Ovary (tissue), 9 donors: ENCODE data around the gene TGFBI. TPM values are rescaled to one million over a fixed set of nuclear protein-coding genes. Genes with fewer than 3 reads are reported as not detected.

Experiments used
- DNase-seq, 5 donors: peaks; one replicate each; pipeline ENCODE4 v3.0.0-alpha.2; 2019 to 2020
- H3K27ac ChIP-seq, 2 donors: fragments of 200-600 bp; one replicate each; pipeline versions ENCODE4 v1.5.1 to v1.8.0; 2019 to 2022
- H3K27me3 ChIP-seq: fragments of 200-600 bp; one replicate; pipeline ENCODE4 v1.8.0; 2022
- H3K36me3 ChIP-seq: fragments of 200-600 bp; sonication (generic); one replicate; pipeline ENCODE4 v1.5.1; 2019
- H3K4me1 ChIP-seq: one replicate; pipeline ENCODE4 v1.8.1; 2013; ENCODE audit warnings: mild to moderate bottlenecking, moderate library complexity; ENCODE audit not compliant: insufficient read depth
- H3K4me3 ChIP-seq: fragments of 200-600 bp; sonication (generic); one replicate; pipeline ENCODE4 v1.5.1; 2017
- H3K9me3 ChIP-seq, 2 donors: fragments of 200-600 bp in 1 of 2; sonication (generic) in 1 of 2; one replicate each; pipeline versions ENCODE4 v1.5.1 to v1.8.1; 2013 to 2019; ENCODE audit warnings: mild to moderate bottlenecking in 1 of 2, moderate library complexity in 1 of 2
- EP300 ChIP-seq: sonication (generic); formaldehyde crosslinking; IDR thresholded peaks from one replicate; pipeline ENCODE4 v1.6.1; 2017; ENCODE audit warnings: antibody characterized with exemption
- POLR2A ChIP-seq: fragments of 450-650 bp; IDR thresholded peaks from one replicate; pipeline ENCODE4 v1.6.1; 2017; ENCODE audit warnings: antibody characterized with exemption, mild to moderate bottlenecking, moderate library complexity
- WGBS, 3 donors: extraction: QIAGEN DNeasy Blood & Tissue Kit in 1 of 3; methylation state at CpG; one replicate each; pipeline versions ENCODE4 v1.1.5 to v1.1.7; 2013 to 2017; 5-methylcytosine and 5-hydroxymethylcytosine counted together
- intact Hi-C, 4 donors: fragments of 100-400 bp; cut with DNase I; formaldehyde crosslinking; loops; one replicate each; pipeline versions ENCODE4 v1.11.0 to v1.15.1; 2022 to 2023
- polyA plus RNA-seq, 2 donors: library from polyadenylated mRNA; stranded (reverse); fragments of 200-250 nt in 1 of 2; fragments of 350-450 nt in 1 of 2; fragmentation: Illumina TruSeq in 1 of 2; extraction: RNeasy Lipid Tissue Mini Kit (QIAGEN cat#74804) in 1 of 2; gene quantifications; one replicate each; pipeline ENCODE4 v1.2.3, GENCODE V29; 2013 to 2014
- total RNA-seq, 7 donors: library from RNA; depleted of rRNA in 2 of 7; stranded (reverse); fragments of >200 nt in 2 of 7; fragmentation: NEBNext Ultra II Directional in 3 of 7; extraction: Animal tissue kit (Norgen Biotek cat#: 25700) in 3 of 7; gene quantifications; one replicate each; pipeline versions ENCODE4 v1.1.0 to v1.2.4, GENCODE V29; 2016 to 2023
- TF ChIP-seq, protein P1 (sequence below), 3 donors: fragments of 450-650 bp in 2 of 3; fragments of 200-600 bp in 1 of 3; IDR thresholded peaks; one replicate each; pipeline versions ENCODE4 v1.5.1 to v1.8.0; 2016 to 2022; ENCODE audit warnings: antibody characterized with exemption in 3 of 3, mild to moderate bottlenecking in 1 of 3
- donor health status: DM: no; HTN: no; CAD: no; lungs with moderate emphysema.
- donor health status: DM: no; HTN: no; CAD: no.
- donor health status: Bipolar disorder and iron deficiency.
- donor health status: DM: yes; HTN: yes; CAD: no.
- donor health status: DM: no; HTN: no; CAD: no.
- donor health status: DM: yes; HTN: yes; CAD: no.

The TGFBI gene
- total and polyA plus RNA-seq, 9 donors = 14.5 to 138 (median 25.3) TPM

- no peaks in the 10 kb centered on the region for H3K36me3 ChIP-seq
- H3K4me1 ChIP-seq = peaks cover 8% of the 10 kb centered on the region
- no peak for DNase-seq
- TF ChIP-seq POLR2A = no peak
- TF ChIP-seq EP300 = no peak
- TF ChIP-seq, protein P1, sequence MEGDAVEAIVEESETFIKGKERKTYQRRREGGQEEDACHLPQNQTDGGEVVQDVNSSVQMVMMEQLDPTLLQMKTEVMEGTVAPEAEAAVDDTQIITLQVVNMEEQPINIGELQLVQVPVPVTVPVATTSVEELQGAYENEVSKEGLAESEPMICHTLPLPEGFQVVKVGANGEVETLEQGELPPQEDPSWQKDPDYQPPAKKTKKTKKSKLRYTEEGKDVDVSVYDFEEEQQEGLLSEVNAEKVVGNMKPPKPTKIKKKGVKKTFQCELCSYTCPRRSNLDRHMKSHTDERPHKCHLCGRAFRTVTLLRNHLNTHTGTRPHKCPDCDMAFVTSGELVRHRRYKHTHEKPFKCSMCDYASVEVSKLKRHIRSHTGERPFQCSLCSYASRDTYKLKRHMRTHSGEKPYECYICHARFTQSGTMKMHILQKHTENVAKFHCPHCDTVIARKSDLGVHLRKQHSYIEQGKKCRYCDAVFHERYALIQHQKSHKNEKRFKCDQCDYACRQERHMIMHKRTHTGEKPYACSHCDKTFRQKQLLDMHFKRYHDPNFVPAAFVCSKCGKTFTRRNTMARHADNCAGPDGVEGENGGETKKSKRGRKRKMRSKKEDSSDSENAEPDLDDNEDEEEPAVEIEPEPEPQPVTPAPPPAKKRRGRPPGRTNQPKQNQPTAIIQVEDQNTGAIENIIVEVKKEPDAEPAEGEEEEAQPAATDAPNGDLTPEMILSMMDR (IDR thresholded peaks at IDR 0.05) = no peak
- intact Hi-C loops = no loop called here
- no peaks in the 10 kb centered on the region for H3K9me3 ChIP-seq
- H3K27ac ChIP-seq = no peak overlapping the region
- 71 to 85% (median 81%) methylated on average over 4 of the region's 4 CpGs for WGBS, 3 donors
- H3K4me3 ChIP-seq = no peak overlapping the region
- H3K27me3 ChIP-seq = no peaks in the 10 kb centered on the region
Measured at GRCh38 chr5:136021016-136021405, 7.8 kb upstream of the TGFBI start.

DNA sequence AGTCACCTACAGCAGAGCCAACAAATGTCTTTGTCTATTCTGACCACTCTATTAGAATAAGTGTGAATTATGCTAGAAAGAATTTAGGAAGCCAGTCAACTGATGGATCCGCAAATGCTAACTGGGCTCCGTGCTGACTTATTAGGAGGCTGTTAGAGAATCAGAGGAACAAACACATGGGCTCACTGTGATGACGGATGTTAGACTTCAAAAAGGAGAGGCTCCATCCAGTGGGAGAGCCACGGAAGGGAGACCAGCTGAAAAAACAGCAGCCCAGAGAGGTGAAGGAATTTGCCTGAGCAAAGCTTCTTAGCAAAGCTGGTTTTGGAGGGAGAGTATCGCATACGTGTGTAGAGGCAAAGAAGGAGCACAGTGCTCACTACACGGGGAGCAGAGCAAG lies 5.8 kb upstream of the TGFBI start:
- H3K9me3 ChIP-seq = no peaks in the 10 kb centered on the region
- TF ChIP-seq POLR2A (no peak), EP300 (no peak)
- TF ChIP-seq, protein P1 (IDR thresholded peaks at IDR 0.05) = no peak
- H3K4me3 ChIP-seq = no peak overlapping the region
- no peak for DNase-seq
- H3K27me3 ChIP-seq = no peaks in the 10 kb centered on the region
- peaks cover 8% of the 10 kb centered on the region for H3K4me1 ChIP-seq
- H3K36me3 ChIP-seq = no peaks in the 10 kb centered on the region
- no peak overlapping the region for H3K27ac ChIP-seq
- 92 to 94% (median 93%) methylated on average over 7 of the region's 7 CpGs for WGBS, 3 donors
- intact Hi-C loops = no loop called here

- WGBS, 3 donors = 52 to 64% (median 55%) methylated on average over 9 of the region's 9 CpGs
- Histone ChIP-seq H3K27me3 (no peaks in the 10 kb centered on the region), H3K4me3 (no peak overlapping the region), H3K36me3 (no peaks in the 10 kb centered on the region), H3K27ac (no peak overlapping the region), H3K9me3 (no peaks in the 10 kb centered on the region), H3K4me1 (peaks cover 4% of the 10 kb centered on the region)
- intact Hi-C loops = no loop called here
- TF ChIP-seq, protein P1 (IDR thresholded peaks at IDR 0.05) = no peak
- TF ChIP-seq POLR2A (no peak), EP300 (no peak)
- no peak for DNase-seq
Measured at GRCh38 chr5:136023958-136024541, 4.7 kb upstream of the TGFBI start.

GRCh38 chr5:136025900-136026299 lies 2.9 kb upstream of the TGFBI start:
- no peak overlapping the region for H3K27ac ChIP-seq
- DNase-seq = peak in 1 of 5 donors; percentile 46
- no peak for TF ChIP-seq POLR2A
- TF ChIP-seq, protein P1 (IDR thresholded peaks at IDR 0.05) = no peak
- no peak for TF ChIP-seq EP300
- no peaks in the 10 kb centered on the region for H3K36me3 ChIP-seq
- 21 to 37% (median 28%) methylated on average over 2 of the region's 2 CpGs for WGBS, 3 donors
- intact Hi-C loops = no loop called here
- no peak overlapping the region for H3K4me3 ChIP-seq
- H3K27me3 ChIP-seq = no peaks in the 10 kb centered on the region
- H3K9me3 ChIP-seq = no peaks in the 10 kb centered on the region
- peaks cover 2% of the 10 kb centered on the region for H3K4me1 ChIP-seq
